Non-pigmented ciliary epithelial cell (primary cell): ENCODE measurements around the gene PRR14L.
"Not testable (repeated sequence)": the region's sequence is repeated elsewhere in the genome, so short reads cannot be mapped to it uniquely, and the experiment has no call there.

Experiments used
- DNase-seq: peaks from one replicate; pipeline ENCODE4 v3.0.0-alpha.2; 2010; ENCODE audit warnings: low read depth

The PRR14L gene

GRCh38 chr22:31681349-31682345 is 68.3 kb downstream of the PRR14L start:
- no peak for DNase-seq

GRCh38 chr22:31680861-31681341 is 69.0 kb downstream of the PRR14L start:
- no peak for DNase-seq

GRCh38 chr22:31678748-31679147 is 71.2 kb downstream of the PRR14L start:
- DNase-seq, result no peak

- DNase-seq, result peak; percentile 81
Measured at GRCh38 chr22:31676700-31677099, 73.2 kb downstream of the PRR14L start.

GRCh38 chr22:31674219-31674618 is 75.7 kb downstream of the PRR14L start:
- DNase-seq, result not testable (repeated sequence)

GRCh38 chr22:31668849-31669248 is 81.1 kb downstream of the PRR14L start:
- DNase-seq, result not testable (repeated sequence)

- no peak for DNase-seq
Measured at GRCh38 chr22:31662668-31663037, 87.3 kb downstream of the PRR14L start.

- DNase-seq, result peak; percentile 79
Measured at GRCh38 chr22:31661851-31662667, 87.9 kb downstream of the PRR14L start, which contains the start of gene PISD. Gene PISD, minus strand, starts transcription at chr22:31662215. Its CDS starts 7 bp downstream, at chr22:31662208.

GRCh38 chr22:31660860-31661341 is 89.0 kb downstream of the PRR14L start:
- not testable (repeated sequence) for DNase-seq

- no peak for DNase-seq
Measured at GRCh38 chr22:31659246-31659645, 90.7 kb downstream of the PRR14L start.

- no peak for DNase-seq
Measured at GRCh38 chr22:31654408-31654807, 95.5 kb downstream of the PRR14L start.

GRCh38 chr22:31653944-31654343 is 96.0 kb downstream of the PRR14L start:
- no peak for DNase-seq

GRCh38 chr22:31652911-31653684 is 96.8 kb downstream of the PRR14L start:
- no peak for DNase-seq

- DNase-seq, result no peak
Measured at GRCh38 chr22:31652088-31652487, 97.8 kb downstream of the PRR14L start.

- DNase-seq, result no peak
Measured at GRCh38 chr22:31651664-31652063, 98.3 kb downstream of the PRR14L start.

GRCh38 chr22:31650391-31650790 is 99.5 kb downstream of the PRR14L start:
- no peak for DNase-seq

GRCh38 chr22:31647523-31648320 is 102.2 kb downstream of the PRR14L start:
- peak; percentile 81 for DNase-seq

- no peak for DNase-seq
Measured at GRCh38 chr22:31647066-31647465, 102.9 kb downstream of the PRR14L start.

GRCh38 chr22:31646186-31647019 is 103.5 kb downstream of the PRR14L start:
- DNase-seq, result peak; percentile 96
